ENCODE measurements around the gene KIF19. TPM values are rescaled to one million over a fixed set of nuclear protein-coding genes. Genes with fewer than 3 reads are reported as not detected.

The KIF19 gene
- total and polyA plus RNA-seq, 11 donors, result 0.12 to 3.0 (median 0.19) TPM; not detected in 2

DNA sequence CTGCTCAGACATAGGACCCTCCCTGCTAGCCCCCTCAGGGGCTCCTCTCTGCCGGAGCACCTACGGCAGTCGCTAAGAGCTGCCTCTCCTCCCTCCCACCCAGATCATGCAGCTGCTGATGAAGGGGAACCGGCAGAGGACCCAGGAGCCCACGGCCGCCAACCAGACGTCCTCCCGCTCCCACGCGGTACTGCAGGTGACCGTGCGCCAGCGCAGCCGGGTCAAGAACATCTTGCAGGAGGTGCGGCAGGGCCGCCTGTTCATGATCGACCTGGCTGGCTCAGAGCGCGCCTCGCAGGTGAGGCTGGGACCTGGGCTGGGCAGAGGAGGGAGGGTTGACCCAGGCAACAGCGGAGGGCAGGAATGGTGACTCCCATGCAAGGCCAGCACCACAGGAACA is 18.6 kb downstream of the KIF19 start:
- Histone ChIP-seq H3K36me3 (no peaks in the 10 kb centered on the region), H3K27ac (no peak overlapping the region), H3K4me3 (no peak overlapping the region), H3K9me3 (no peaks in the 10 kb centered on the region), H3K4me1 (no peaks in the 10 kb centered on the region), H3K27me3 (peaks cover 0 to 9% (median 0%) of the 10 kb centered on the region in 9 donors)
- DNase-seq, result peak in 1 of 5 donors; percentile 58
- 82 to 87% (median 85%) methylated on average over 20 to 21 of the region's 21 CpGs for WGBS, 4 donors
- intact Hi-C loops (cut with DNase I), result no loop called here
- ATAC-seq, result no peak
- TF ChIP-seq POLR2A (IDR thresholded peaks at IDR 0.05), result no peak
- TF ChIP-seq, protein P1, sequence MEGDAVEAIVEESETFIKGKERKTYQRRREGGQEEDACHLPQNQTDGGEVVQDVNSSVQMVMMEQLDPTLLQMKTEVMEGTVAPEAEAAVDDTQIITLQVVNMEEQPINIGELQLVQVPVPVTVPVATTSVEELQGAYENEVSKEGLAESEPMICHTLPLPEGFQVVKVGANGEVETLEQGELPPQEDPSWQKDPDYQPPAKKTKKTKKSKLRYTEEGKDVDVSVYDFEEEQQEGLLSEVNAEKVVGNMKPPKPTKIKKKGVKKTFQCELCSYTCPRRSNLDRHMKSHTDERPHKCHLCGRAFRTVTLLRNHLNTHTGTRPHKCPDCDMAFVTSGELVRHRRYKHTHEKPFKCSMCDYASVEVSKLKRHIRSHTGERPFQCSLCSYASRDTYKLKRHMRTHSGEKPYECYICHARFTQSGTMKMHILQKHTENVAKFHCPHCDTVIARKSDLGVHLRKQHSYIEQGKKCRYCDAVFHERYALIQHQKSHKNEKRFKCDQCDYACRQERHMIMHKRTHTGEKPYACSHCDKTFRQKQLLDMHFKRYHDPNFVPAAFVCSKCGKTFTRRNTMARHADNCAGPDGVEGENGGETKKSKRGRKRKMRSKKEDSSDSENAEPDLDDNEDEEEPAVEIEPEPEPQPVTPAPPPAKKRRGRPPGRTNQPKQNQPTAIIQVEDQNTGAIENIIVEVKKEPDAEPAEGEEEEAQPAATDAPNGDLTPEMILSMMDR (IDR thresholded peaks at IDR 0.05), result no peak

DNA sequence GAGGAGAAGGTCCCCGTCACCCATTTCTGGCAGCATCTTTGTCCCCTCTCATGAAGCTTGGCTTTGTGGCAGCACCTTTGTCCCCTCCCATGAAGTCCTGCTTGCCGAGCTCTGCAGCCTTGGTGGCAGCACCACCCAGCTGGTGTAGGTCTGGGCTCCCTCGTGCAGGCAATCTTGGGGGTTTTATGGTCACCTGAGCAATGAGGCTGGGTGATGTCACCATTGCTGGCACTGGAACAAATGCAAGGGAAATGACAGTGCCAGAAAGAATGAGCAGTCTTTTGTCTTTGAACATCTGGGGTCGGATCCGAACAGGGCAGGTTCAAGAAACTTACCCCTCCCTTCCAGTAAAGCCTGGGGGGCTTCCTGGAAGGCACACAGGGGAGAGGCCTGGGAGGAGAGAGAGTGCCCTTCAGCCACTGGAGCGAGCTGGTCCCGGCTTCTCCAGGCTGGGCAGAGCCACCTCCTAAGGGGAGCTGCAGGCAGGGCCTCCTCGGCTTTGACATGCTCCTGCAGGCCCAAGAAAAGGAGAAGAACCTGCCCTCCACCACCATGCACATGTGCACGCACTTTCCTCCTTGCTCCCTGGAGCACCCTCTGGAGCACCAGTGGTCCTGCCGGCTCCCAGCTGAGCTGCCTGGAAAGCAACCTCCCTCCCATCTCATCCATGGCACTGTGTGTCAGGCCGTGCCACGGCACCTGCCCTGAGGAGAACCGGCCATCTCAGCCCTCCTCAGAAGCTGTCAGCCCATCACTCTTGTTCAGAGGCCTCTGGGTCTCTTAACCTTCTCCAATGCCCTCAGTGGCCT is 19.6 kb downstream of the KIF19 start:
- WGBS, 4 donors, result 79 to 86% (median 82%) methylated on average over 11 to 13 of the region's 13 CpGs
- Histone ChIP-seq H3K4me1 (no peaks in the 10 kb centered on the region), H3K27me3 (peaks cover 0 to 19% (median 0%) of the 10 kb centered on the region in 9 donors), H3K9me3 (no peaks in the 10 kb centered on the region), H3K27ac (no peak overlapping the region), H3K4me3 (no peak overlapping the region), H3K36me3 (no peaks in the 10 kb centered on the region)
- intact Hi-C loops (cut with DNase I), result no loop called here
- ATAC-seq (no peak), DNase-seq (no peak)
- TF ChIP-seq, protein P1 (IDR thresholded peaks at IDR 0.05), result no peak
- TF ChIP-seq POLR2A (IDR thresholded peaks at IDR 0.05), result no peak

DNA sequence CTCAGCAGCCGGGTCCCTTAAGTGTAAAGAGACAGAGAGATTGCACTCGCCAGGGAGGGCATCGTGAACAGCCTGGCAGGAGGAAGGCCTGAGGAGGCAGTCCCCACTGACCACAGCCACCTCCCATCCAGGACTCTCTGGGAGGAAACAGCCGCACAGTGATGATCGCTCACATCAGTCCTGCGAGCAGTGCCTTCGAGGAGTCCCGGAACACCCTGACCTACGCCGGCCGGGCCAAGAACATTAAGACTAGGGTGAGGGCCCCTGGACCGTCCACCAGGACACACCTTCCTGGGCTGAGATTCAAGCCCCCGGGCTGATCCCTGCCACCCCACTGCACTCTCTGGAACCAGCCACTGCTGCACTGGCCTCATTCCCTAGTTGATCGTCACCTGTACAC is 21.6 kb downstream of the KIF19 start:
- no peak overlapping the region for H3K27ac ChIP-seq
- ATAC-seq (no peak), DNase-seq (peak in 1 of 5 donors; percentile 56)
- H3K4me1 ChIP-seq, result peaks cover 0 to 8% (median 0%) of the 10 kb centered on the region in 12 donors
- 76 to 82% (median 79%) methylated on average over 14 of the region's 14 CpGs for WGBS, 4 donors
- H3K4me3 ChIP-seq, result no peak overlapping the region
- H3K9me3 ChIP-seq, result no peaks in the 10 kb centered on the region
- no peaks in the 10 kb centered on the region for H3K36me3 ChIP-seq
- H3K27me3 ChIP-seq, result peaks cover 0 to 39% (median 13%) of the 10 kb centered on the region in 9 donors
- TF ChIP-seq POLR2A (IDR thresholded peaks at IDR 0.05), result no peak
- TF ChIP-seq, protein P1 (IDR thresholded peaks at IDR 0.05), result no peak
- intact Hi-C loops (cut with DNase I), result no loop called here

DNA sequence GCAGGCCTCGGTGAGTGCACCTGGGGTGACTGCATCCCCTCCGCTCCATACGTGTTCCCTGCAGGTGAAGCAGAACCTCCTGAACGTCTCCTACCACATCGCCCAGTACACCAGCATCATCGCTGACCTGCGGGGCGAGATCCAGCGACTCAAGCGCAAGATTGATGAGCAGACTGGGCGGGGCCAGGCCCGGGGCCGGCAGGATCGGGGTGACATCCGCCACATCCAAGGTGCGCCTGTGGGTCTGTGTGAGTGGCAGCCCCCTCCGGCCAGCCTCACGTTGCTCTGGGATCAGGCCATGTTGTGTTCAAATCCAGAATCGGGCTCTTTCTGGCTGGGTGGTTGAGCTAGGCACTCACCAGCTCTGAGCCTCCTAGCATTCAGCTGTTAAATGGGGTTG is 23.1 kb downstream of the KIF19 start:
- intact Hi-C loops (cut with DNase I), result no loop called here
- no peak for TF ChIP-seq POLR2A (IDR thresholded peaks at IDR 0.05)
- TF ChIP-seq, protein P1 (IDR thresholded peaks at IDR 0.05), result no peak
- no peaks in the 10 kb centered on the region for H3K9me3 ChIP-seq
- H3K36me3 ChIP-seq, result no peaks in the 10 kb centered on the region
- H3K27me3 ChIP-seq, result peaks cover 5 to 43% (median 27%) of the 10 kb centered on the region in 9 donors
- no peak for DNase-seq
- 71 to 81% (median 77%) methylated on average over 19 of the region's 19 CpGs for WGBS, 4 donors
- no peak overlapping the region for H3K4me3 ChIP-seq
- H3K27ac ChIP-seq, result no peak overlapping the region
- peaks cover 0 to 8% (median 0%) of the 10 kb centered on the region in 12 donors for H3K4me1 ChIP-seq
- no peak for ATAC-seq

Measured in heart left ventricle (tissue), 16 donors.